CD4-positive, alpha-beta T cell treated with Interleukin-1 beta for 1 hour (primary cell): ENCODE results near the gene KHNYN.
"Not testable (repeated sequence)": the region's sequence is repeated elsewhere in the genome, so short reads cannot be mapped to it uniquely, and the experiment has no call there.

Experiments used
- DNase-seq, 2 donors: peaks; one replicate each; pipeline ENCODE4 v3.0.0-alpha.2; 2020 to 2022

The KHNYN gene

DNA sequence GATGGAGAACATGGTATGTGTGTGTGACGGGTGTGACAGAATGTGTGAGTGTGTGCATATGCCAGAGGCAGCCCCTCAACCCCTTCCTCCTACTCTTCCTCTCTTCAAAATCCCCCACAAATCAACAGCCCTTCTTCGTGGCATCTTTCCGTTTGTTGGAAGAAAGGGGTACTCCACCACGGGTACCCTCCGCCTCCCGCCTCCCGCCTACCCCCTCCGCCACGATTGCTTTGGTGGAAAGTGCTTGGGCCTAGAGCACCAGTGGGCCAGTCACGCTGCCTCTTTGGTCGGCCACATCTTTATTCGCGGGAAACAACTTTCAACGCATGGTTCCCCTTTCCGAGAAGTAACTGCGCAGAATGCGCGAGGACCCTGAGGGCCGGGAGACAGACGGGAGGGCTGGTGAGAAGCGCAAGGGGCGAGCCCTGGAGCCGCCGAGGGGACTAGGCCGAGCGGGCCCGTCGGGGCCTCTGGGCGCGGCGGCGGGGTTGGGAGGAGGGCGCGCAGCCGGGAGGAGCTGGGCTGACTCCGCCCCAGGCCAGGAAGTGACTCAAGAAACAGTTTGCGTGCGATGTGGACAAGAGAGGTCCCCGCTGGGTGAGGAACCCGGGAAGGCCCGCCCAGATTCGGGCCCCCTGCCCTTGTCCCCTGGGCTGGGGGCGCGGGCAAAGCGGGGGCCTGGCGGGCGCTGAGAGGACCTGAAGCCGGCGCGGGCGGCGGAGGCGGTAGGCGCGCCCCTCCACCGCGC, at the start of gene KHNYN, which contains the start of gene CBLN3:
Gene KHNYN, plus strand, starts transcription at position 560 of the 748 bp plus-strand sequence. CDS start 777 bp downstream, outside the sequence.
Gene CBLN3, minus strand, starts transcription at position 274 of the 748 bp plus-strand sequence. CDS start 614 bp downstream, outside the sequence.
- DNase-seq, result peak; percentile 90 to 91

DNA sequence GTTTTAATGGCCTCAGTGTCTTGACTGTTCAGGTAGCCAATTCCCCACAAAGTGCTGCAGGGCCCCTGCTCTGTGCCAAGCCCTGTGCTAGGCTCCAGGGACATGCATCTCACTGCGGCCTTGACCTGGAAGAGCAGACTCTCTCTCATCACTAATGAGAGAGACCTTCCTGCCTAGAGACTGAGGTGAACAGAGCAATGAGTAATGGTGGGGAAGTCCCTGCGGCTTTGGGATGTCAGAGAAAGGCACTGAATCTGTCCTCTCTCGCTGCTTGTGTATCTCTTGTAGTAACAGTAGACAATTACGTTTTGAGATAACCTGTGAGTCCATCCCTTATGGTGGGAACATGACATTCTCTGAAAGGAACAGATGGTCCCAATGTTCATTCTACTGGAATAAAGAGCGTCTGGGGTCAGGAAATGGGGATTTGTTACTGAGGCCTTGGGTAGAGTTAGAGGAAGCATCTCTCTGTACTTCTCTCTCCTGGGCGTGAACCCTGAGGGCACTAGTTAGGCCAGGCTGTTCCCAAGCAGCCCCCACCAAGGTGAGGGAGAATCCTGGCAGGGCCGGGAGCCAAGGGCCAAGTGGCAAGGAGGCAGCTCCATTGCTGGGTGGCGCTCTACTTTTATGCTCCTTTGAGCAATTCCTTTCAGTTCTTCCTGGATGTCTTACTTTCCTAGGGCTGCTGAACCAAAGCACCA, 48.2 kb upstream of the KHNYN start:
- DNase-seq, result no peak

DNA sequence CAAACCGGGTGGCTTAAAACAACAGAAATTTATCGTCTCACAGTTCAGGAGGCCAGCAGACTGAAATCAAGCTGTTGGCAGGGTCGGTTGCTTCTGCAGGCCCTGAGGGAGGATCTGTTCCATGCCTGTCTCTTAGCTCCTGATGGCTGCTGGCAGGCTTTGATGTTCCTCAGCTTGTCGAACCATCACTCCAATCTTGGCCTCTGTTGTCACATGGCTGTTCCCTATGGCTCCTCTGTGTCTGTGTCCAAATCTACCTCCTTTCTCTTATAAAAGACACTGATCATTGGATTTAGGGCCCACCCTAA, 47.7 kb upstream of the KHNYN start:
- DNase-seq, result no peak

DNA sequence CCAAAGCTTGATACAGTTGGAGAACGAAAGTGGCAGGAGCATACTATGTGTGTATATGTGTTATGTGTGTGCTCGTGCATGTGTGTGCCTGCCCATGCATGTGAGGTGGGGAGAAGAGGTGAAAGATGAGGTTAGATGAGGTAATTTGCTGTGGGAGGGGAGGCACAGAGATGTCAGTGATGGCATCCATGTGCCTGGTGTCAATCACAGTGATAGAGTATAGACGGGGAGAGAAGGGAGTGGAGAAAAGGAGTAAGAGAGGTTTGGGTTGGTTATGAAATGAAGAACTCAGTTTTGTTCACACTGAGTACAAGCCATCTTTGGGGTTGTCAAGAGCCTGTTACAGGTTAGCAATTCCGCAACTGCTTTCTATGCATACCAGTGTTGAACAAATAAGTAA, 45.6 kb upstream of the KHNYN start:
- no peak for DNase-seq

DNA sequence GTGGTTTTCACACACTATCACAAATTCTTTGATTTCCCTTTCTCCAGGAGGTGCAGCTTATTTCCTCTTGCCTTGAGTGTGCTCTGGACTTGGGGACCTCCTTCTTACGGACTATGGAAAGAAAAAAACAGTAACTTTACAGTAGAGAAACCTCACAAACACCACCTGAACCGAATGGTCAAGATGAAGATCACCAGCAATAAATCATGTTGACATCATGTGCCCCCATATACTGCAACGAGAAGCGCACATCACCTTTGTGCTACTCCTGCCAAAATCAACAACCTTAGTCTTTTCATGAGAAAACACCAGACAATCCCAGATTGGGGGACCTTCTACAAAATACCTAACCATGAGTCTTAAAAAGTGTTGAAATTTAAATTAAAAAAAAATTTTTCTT, 44.2 kb upstream of the KHNYN start:
- DNase-seq, result no peak

DNA sequence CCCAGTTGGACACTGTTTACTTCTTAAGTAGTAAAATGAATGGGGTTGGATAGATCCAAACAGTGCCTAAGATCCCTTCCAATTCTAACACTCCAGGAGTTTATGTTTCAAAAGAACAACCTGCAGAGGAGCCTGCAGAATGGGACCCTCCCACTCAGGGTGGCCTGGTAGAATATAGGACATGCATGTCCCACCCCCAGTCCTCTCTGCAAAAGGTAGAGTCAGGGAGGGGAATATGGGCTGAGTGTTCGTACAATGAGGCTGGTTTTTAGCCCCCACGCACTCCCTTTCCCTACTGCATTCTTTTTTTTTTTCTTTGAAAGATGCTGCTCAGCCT, 42.8 kb upstream of the KHNYN start:
- no peak for DNase-seq

DNA sequence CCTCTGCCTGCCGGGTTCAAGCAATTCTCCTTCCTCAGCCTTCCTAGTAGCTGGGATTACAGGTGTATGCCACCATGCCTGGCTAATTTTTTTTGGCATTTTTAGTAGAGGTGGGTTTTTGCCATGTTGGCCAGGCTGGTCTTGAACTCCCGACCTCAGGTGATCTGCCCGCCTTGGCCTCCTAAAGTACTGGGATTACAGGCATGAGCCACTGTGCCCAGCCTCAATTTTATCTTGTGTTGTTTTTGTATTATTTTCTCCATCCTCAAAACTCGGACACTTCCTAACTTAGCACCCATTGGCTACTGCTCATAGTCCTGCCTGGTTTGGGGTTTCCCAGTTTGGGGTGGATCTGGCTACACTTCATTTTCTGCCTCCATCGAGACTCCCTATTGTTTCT, 42.2 kb upstream of the KHNYN start:
- not testable (repeated sequence) for DNase-seq

DNA sequence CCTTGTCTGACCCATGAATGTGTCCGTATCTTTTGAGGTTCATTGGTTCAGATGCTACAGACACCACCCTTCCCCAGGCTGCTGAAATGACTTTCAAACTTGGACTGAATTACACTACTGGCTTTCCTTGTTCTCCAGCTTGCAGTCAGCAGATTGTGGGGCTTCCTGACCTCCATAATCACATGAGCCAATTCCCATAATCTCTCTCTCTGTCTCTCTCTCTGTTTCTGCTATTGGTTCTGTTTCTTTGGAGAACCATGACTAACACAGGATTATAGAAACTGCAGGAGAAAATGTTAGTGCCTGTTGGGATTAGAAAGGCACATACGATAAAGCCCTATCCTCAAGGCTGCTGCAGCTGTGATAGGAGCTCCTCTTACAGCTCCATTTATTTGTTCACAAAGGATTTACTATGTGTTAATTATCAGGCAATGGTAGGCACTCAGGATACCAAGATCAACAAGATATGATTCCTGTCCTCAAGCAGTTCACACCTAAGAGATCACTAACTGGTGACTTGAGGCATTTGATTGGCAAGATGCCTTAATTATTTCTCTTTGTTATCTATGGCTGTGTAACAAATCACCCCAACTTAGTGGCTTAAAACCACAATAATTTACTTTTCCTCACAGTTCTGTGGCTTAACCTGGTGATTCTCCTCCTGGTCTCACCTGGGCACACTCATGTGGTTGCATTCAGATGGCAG, 41.1 kb upstream of the KHNYN start:
- no peak for DNase-seq

DNA sequence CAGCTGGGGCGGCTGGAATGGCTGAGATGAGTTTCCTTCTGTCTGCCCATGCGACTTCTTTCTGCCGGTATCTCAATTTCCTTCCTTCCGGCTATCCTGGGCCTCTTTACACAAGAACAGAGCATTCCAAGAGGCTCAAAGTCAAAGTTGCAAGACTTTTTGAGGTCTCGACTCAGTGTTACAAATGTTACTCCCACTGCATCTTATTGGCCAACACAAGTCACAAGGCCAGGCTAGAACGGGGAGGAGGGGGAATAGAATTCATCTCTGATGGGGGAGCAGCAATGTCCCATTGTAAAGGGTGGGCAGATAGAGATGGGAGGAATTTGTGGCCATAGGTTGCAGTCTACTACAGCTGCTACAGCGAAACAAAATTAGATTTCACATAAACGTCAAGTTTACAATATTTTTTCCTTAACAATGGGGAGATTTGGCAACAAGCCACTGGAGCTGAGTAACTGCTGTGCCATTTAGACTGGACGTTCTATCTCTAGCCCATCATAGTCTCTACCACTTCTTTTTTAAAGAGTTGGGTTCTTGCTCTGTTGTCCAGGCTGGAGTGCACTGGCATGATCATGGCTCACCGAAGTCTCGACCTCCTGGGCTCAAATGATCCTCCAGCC, 40.4 kb upstream of the KHNYN start:
- DNase-seq, result no peak

DNA sequence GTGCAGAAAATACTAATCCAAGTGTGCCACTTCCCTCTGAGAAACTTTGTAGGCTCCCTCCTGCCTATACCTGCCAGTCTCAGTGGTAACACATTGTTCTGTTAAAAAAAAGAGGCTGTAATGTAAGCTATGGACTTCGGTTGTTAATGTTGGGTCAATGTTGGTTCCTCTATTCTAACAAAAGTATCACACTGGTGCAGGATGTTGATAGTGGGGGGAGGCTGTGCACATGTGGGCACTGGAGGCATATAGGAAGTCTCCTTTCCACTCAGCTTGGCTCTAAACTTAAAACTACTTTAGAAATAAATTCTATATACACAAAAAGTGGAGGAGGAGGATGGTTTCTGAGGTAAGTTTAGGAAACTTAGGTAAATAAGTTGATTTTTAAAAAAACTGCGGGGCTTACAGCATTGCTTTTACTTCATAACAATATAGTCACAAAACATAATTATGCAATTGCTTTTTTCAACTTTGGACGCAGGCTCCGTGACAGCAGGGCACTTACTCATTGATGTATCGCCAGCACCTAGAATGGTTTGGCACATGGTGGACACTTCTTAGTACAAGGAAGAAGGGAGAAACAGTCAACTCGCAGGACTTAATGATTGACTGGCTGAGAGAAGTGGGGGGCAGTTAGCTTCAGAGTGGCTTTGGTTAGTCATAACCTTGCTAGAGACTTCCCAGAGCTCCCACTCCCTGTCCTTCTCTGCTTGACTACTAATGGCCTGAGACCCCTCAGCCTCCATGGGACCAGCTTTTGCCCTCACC, 38.9 kb upstream of the KHNYN start:
- no peak for DNase-seq

DNA sequence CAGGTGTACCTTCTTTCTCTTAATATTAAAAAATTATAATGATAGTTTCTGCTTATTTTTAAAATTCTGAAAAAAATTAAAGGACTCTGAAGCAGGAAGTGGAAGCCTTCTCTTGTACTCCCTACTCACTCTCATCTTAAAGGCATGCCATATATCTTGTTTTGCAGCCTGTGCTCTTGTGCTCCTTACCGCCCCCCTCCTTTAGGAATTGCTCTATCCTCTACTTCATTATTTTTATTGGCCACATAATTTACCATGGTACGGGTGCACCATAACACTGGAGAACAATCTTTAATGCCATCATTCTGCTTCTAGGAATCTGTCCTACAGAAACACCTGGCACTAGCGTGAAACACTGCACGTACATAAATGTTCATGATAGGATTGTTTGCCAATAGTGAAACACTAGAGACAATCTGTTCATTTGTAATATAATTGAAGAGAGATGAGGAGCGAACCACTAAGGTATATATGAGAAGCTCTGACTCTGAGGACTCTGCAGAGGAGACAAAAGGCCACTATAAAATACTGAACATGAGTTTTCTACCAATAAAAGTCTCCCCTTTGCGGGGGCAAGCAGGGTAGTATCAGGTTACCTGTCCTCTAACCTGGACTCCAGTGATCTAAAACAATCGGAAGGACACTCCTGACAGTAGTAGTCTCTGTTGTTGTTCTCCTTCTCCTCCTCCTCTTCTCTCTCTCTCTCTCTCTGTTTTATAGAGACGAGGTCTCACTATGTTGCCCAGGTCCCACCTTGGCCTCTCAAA, 37.2 kb upstream of the KHNYN start:
- no peak for DNase-seq

DNA sequence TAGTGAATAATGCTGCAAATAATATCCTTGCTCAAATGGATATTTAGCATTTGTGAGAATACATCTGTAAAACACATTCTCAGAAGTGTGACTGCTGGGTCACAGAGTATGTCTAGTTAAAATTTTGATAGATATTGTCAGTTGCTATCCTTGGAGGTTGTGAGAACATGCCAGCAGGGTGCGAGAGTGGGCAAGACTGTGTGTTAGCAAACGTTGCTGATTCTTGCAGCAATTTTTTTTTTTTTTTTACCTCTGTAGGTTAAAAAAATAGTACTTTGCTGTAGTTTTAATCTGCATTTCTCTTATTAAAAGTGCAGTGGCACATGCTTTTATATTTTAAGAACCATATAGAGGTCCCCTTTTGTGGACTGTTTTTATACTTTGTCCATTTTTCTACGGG, 35.5 kb upstream of the KHNYN start:
- no peak for DNase-seq

DNA sequence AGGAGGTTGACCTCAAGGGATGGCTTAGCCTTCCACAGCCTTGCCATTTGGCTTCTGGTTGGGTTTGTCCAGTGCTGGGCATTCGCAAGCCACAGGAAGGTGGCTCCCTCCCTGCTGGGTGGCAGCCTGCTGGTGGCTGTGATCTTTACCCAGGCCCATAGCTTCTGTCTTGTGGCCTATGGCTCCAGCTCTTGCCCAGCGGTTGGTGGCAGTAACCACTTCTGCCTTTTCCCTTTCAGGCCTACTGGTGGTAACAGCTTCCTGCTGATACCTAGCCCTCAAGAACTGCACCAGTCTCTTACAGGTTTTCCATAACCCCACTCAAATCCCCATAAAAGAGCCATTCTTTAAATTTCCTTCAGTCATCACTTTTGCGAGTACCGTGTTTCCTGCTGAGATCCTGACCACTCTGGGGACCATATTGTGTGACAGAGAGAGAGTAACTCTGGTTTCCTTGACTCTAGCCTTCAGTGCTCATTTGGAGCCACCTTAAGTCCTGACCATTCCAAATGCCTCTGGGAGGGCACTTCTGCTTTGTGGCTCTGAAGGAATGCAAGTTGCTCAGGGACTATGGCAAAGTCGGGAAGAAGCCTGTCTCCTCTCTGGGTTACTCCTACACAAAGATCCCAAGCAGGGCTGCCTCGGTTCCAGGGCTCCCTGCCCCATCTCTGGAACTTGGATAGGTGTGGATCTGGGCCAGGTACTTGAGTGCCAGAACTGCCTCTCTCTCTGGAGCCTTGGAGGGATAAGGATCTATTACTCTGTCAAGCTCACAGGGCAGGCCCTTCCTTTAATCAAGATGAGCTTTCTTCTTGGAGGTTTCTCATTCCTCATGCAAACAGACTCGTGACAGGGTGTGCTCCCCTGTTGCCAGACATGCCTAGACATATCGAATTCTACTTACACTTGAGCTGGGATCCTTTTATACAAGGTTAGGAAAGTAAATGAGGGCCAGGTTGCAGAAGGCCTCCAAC, 33.9 kb upstream of the KHNYN start:
- DNase-seq, result peak in 1 of 2 donors; percentile 14

DNA sequence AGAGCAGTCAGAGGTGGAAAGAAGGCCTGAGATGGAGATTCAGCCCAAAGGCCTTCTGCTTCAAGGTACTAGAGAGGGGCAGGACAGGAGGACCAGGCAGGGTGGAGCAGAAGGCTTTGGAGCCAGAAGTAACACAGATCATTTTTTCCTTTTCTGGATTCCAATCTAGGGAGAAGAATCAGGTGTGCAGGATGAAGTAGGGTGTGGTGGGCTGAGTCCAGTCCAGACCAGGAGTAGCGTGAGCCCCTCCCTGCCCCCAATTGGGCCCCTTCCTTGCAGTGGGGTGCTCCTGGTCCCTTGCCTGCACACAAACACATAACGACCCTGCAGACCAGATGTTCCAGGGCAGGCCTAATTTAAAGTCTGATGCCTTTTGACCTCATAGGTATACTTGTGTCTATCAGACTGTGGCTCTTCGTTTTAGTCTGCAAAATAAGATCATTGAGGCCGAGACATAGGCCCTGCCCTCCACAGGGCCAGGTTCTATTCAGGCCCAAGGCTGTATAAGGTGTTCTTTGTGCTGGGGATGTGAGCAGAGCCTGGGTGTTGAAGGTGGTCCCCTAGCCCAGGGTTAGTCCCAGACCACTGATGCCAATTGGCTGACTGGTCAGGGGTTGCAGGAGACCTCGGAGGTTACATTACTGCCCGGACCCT, 32.0 kb upstream of the KHNYN start:
- DNase-seq, result no peak

DNA sequence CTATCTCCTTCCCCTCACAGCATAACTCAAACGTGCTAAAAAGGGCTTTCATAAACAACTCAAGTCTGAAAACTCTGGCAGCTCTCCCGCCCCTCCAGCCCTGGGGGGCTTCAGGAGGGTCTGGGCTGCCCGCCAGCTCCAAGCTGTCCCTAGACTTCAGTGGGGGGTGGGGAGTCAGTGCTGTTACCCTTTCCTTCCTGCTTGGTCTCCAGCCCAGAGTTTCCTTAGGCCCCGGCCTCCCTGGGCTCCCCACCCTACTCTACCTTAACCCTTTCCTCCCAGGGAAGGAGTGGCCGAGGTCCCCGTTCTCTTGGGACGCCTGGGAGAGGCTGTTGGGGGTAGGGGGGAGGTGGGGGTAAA, 31.5 kb upstream of the KHNYN start:
- DNase-seq, result no peak

DNA sequence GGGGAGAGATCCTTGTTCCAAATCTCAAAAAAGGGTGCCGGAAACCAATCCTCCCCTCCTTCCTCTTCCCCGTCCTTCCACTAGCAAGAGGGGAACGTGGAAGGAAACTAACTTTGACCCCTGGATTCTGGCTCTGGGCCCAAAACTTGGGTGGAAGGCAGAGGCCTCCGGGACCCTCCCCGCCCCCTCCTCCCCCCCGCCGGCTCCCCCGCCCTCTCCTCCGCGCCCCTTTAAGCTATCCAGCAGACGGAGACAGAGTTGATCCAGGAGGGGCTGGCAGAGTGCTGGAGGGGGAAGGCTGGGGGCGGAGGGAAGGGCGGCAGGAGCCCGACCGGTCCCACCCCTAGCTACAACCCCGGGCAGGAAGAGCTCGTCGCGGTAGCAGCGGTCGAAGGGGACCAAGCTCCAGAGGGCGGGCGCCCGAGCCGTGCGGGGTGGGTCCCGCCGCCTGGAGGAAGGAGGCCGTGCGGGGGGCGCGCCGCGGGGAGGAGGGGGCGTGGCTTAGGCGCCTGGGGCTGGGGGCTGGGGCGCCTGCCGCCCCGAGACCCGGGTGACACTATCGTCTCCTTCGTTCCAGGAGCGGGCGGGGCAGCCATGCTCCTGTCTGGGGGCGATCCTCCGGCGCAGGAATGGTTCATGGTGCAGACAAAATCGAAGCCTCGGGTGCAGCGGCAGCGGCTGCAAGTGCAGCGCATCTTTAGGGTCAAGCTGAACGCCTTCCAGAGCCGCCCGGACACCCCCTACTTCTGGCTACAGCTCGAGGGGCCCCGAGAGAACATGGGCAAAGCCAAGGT, 30.9 kb upstream of the KHNYN start, which contains the start of gene NYNRIN:
Gene NYNRIN, plus strand, starts transcription at position 351 of the 794 bp plus-strand sequence. Its CDS starts 244 bp downstream, at position 595.
- DNase-seq, result peak; percentile 18 to 21

DNA sequence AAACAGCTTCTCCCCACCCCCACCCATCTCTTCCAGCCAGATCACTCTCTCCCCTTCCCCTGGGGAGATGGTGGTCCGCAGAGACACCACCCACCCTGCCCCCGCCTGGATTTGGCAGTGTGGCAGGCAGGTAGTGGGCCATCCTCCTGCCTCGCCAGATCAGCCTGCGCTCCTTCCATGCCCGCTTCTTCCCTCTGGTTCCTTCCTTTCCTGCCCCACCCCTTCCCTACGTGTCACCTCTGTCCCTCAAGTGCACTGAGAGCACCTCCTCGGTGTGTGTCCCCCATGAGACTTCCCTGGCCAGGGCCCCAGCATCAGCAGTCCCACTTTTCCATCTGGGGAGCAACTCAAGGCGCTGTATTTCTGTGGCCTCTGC, 30.3 kb upstream of the KHNYN start:
- no peak for DNase-seq

DNA sequence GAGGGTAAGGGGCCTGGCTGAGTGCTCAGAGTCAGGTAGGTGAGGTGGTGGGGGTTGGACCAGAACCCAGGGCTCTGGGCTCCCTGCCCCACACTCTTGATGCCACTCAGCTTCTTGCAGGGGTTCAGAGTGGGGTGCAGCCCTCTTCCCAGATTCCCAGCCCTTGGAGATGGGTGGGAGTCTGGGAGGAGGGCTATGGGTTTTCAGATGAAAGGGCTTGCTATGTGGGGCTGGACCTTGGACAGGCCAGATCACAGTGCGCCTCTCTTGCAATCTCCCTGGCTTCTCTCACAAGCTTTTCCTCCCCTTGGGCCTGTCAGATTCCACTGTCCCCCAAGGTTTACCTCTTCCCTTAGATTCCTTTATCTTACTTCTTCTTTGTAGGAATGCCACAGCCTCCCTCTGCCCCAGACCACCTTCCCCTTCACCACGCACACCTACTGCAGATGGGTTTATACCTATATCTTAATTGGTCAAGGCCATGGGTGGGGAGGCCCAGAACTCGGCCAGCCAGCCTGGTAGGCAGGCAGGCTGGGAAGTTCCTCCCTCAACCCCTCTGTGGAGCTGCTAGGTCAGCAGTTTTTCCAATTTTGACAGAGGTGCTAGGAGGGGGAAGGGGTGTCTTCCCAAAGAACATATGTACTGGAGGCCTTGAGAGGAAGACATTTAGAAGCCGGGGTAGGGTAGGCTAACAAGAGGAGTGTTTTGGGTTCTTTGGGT, 29.6 kb upstream of the KHNYN start:
- DNase-seq, result no peak
